T-helper 22 cell (primary cell): ENCODE data around the gene PES1.
"Not testable (repeated sequence)": the region's sequence is repeated elsewhere in the genome, so short reads cannot be mapped to it uniquely, and the experiment has no call there.

Source experiments
- DNase-seq: peaks from one replicate; pipeline ENCODE4 v3.0.0-alpha.2; 2020; ENCODE audit warnings: low read depth

Gene PES1

DNA sequence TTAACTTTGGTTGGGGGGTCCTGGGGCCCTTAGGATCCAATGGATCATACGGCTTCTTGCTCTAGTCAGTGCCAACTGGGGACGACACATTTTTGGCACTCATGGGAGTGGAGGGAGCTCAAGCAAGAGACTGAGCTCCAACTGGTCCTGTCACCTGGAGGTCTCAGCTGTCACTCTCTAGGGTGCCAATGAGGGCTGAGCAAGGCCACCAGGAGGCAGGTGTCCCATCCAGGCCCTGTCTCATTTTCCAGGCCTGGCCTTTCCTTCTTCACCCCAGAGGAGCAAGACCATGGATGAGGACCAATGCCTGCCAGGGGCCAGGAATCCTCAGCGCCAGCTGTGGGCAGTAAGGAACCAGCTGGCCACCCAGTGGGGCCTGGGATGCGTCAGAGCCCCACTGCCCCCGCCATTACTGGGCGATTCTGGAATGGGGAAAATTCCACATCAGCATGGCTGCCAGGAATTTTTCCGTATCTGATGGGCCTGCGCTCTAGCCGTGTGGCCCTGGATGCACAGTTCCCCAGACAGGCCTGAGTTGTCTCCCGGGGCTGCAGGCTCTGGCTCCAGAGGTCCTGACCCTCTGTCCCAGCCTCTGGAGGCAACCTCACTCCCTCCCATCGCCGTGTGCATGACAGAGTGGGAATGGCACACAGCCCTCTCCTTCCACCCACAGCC lies 16.6 kb downstream of the PES1 start:
- no peak for DNase-seq

DNA sequence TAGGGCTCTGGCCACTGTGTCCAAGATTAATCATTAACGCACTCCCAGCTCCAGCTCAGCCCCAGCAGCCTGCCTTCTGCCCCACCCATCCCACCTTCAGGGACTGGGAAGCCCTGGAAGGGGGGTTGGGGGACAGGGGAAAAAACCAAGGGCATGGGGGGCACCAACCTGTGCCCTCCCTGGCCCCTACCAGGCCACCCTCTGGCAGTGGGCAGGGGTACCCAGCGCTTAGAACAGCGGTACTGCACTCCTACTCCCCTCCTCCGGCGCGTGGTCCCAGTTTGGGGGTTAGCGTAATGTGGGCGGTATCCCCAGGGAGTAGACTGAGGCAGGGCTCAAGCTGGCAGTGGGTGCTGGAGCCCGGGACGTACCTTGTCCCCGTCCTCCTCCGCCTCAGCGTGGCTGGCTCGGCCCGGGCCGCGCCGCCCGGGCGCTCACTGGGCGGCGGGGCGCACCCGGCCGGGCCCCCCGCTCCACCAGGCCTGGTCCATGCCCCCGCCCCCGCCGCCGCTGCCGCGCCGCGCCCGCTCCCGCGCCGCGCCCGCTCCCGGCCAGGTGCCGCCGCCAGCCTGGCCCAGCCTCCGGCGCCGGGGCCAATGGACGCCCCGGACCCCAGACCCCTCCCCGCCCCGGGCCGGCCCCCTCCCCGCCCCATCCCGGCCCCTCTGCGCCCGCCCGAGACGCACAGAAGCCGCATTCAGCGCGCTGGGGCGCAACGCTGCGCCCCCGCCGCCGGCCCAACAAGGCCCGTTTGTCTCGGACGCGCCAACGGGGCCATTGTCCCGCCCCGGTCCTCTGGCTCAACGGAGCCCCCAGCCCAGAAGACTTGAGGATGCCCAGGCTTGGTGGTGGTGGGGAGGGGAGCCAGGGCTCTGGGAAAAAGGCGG lies 17.4 kb downstream of the PES1 start, which contains the start of gene GAL3ST1:
TSS of gene GAL3ST1 (minus strand) at position 571 of the 887 bp plus-strand sequence. CDS start 17,273 bp downstream, outside the sequence.
- no peak for DNase-seq

GRCh38 chr22:30573594-30574094 lies 18.1 kb downstream of the PES1 start:
- DNase-seq, result no peak

DNA sequence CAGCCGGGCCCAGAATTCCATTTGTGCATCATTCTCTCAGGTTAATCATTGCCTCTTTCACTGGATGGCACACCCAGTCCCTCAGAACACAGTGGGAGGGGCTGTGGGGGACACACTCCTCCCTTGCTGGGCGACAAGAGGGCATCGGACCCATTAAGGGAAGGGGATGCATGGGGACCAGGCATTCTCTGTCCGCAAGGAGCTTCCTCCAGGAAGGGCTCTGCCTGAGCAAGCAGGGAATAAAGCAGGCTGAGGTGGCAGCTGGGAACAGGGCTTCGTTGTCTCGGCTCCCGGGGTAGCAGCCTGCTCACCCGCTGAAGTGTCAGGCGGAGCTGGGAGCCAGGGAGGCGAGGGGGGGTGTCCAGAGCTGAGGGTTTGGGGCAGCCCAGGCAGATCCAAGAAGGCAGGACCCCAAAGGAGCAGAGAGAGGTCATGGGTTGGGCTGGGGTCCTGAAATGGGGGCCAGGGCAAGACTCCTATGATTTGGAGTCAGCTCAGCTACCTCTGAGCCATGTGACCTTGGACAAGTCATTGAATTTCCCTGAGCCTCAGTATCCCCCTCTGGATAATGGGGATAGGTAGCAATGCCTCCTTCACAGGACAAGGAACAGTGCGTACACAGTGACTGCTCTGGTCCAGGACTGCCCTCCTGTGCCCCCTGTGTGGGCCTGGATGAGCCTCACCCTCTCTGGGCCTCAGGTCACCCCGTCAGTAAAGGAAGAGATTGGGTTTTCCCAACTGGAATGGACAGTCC lies 18.7 kb downstream of the PES1 start:
- DNase-seq, result no peak

DNA sequence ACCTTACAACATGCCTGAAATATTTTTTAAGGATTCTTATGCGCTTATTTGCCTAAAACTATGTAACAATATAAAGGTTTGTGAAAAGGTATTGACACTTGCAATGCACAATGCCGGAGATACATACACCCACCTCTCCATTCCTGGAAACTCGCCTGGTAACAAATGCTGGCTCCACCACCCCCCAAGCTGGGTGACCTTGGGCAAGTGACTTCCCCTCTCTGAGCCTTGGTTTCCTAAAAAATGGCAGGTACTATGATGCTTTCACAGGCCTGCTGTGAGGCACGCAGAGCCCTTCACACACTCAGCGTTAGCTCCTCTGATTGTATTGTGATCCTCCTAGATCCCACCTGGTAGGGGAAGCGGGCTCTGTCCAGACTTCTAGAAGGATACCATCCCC lies 19.5 kb downstream of the PES1 start:
- DNase-seq, result no peak

- no peak for DNase-seq
Observed at GRCh38 chr22:30569674-30570202, 22.0 kb downstream of the PES1 start.

GRCh38 chr22:30568137-30568805 lies 23.4 kb downstream of the PES1 start:
- no peak for DNase-seq

DNA sequence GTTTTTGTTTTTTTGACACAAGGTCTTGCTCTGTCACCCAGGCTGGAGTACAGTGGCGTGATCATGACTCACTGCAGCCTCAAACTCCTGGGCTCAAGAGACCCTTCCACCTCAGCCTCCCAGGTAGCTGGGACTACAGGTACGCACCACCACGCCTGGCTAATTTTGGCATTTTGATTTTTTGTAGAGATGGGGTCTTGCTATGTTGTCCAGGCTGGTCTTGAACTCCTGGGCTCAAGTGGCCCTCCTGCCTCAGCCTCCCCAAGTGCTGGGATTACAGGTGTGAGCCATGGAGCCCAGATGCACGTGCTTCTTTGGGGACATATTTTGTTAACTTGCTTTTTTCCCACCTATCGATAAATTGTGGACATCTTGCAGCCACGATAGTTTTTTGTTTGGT lies 24.4 kb downstream of the PES1 start:
- DNase-seq, result not testable (repeated sequence)

DNA sequence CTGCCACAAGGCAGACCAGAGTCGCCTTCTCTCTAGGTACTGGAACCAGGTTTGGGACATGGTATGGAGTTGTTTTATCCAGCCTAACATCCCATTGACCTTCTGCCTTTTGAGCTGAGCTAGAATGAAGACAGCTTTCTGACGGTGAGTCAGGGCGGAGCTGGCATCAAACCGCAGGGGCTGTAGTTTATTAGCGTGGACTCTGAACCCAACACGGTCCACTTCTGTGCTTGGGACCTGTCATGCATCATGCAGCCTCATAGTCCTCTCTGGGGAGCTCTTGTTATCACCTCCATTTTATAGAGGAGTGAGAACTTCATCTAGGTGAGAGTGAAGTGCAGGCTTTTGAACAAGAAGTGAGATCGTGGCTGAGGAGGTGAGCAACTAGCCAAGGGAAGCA lies 25.6 kb downstream of the PES1 start:
- DNase-seq, result no peak

- DNase-seq, result no peak
Observed at GRCh38 chr22:30565341-30565740, 26.4 kb downstream of the PES1 start.

DNA sequence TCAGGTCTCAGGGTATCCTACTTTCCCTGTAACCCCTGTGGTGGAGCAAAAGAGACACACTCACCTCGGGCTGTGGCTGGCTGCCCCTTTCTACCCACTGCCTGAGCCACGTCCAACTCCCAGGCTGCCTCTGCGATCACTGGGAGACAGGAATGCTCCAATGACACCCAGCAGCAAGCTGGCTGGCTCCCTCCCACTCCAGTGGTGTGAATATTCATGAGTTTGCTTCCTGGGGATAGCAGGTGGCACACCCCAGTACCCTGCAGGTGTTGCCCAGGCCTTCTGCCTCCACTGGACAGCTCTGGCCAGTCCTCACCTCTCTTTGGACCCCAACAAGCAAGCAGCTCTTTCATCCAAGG lies 27.0 kb downstream of the PES1 start:
- DNase-seq, result no peak

GRCh38 chr22:30564045-30564760 lies 27.5 kb downstream of the PES1 start:
- DNase-seq, result no peak

GRCh38 chr22:30562366-30562765 lies 29.3 kb downstream of the PES1 start:
- DNase-seq, result no peak

DNA sequence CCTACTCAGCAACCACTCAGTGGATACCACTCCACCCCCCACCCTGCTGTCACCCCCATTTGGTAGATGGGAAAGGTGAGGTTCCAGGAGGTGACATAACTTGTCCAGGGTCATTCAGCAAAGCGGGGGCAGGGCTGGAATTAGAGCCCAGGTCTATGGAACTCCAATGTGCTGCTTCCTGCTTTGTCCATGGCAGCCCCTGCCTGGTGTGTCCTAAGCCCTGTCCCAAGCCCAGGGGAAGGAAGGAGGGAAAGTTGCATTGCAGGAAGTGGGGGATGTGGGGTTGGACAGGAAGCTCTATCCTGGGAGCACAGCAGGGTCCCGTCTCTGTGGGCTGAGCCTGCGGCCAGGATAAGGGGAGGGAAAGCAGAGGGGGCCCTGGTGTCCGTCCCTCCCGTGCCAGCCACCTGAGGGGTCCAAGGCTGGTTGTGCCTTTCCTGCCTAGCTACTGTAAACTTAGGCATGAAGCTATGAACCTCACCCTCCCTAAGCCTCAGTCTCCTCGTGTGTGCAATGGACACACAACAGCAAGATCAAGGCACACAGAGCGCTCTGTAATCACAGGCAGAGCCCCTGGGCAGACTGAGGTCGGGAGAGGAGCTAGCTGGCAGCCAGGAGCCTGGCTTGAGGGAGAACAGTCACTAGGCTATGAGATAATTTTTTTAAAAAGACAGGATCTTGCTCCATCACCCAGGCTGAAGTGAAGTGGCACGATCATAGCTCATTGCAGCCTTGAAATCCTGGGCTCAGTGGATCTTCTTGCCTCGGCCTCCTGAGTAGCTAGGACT lies 30.1 kb downstream of the PES1 start:
- DNase-seq, result no peak

DNA sequence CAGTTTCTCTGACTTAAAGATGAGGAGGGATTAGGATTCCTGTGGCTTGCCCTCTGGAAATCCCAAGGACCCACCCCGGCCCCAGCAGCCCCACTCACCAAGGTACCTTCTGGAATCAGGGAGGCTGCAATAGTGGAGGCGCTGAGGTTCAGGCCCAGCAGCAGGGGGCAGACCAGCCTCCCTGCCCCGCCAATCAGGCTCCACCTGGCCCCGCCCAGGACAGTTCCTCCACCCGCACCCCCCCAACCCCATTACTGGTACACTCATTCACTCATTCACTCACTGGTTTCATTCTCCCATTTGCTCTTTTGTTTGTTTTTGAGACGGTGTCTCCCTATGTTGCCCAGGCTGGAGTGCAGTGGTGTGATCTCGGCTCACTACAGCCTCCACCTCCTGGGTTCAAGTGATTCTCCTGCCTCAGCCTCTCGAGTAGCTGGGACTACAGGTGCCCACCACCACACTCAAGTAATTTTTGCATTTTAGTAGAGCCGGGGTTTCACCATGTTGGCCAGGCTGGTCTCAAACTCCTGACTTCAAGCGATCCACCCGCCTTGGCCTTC lies 31.0 kb downstream of the PES1 start:
- not testable (repeated sequence) for DNase-seq

GRCh38 chr22:30559889-30560288 lies 31.8 kb downstream of the PES1 start:
- DNase-seq, result no peak

GRCh38 chr22:30557243-30557642 lies 34.5 kb downstream of the PES1 start:
- DNase-seq, result no peak

GRCh38 chr22:30556388-30556787 lies 35.3 kb downstream of the PES1 start:
- DNase-seq, result no peak

DNA sequence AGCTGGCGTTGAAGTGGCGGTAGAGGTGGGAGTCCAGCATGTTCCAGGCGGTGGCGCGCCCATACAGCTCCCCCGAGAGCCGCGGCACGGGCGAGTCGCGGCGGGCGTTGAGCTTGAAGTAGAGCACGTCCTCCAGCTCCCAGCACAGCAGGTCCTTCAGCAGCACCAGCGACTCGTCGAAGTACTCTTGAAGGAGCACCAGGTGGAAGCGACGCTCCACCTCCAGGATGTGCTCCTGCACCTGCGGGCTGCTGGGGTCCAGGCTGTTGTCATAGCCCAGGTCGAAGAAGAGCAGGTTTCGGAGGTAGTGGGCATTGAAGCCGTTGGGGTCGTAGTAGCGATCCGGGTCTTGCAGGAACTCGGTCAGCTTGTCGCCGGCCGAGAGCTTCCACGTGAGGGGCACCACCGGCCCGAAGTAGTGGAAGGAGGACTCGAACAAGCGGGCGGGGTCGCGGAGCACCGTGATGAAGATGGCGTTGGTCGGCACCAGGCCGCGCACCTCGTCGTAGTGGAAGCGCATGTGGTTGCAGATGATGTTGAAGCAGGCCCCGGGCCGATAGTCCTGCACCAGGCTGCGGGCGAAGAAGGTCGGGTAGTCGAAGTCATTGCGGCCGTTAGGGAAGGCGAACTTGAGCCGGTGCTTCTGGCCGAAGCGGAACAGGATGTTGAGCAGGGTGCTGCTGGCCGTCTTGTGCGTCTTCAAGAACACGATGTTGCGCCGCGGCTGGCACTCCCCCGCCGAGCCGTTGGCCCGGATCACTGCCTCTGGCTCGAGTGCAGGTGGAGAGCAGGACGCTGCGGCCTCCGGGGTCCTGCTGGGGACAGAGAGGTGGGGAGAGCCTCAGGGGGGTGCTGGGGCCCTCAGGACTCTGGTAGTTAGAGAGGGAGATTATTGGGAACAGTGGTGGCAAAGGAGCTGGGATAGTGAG lies 36.2 kb downstream of the PES1 start:
- DNase-seq, result no peak
